OCI-LY3 (cell line): ENCODE data around the gene NRROS.

ENCODE experiments used
- EZH2phosphoT487 ChIP-seq: fragments of 200-600 bp; shearing (Covaris generic); IDR thresholded peaks from 2 replicates; pipeline ENCODE4 v1.6.1; 2018; ENCODE audit warnings: antibody characterized with exemption, mixed run types, low read depth
- TF ChIP-seq, protein P1 (sequence below): fragments of 200-600, 300-600 bp; sonication (generic); IDR thresholded peaks from 2 replicates; pipeline ENCODE4 v1.5.1; 2014; ENCODE audit warnings: antibody characterized with exemption, low read length, low read depth

DNA sequence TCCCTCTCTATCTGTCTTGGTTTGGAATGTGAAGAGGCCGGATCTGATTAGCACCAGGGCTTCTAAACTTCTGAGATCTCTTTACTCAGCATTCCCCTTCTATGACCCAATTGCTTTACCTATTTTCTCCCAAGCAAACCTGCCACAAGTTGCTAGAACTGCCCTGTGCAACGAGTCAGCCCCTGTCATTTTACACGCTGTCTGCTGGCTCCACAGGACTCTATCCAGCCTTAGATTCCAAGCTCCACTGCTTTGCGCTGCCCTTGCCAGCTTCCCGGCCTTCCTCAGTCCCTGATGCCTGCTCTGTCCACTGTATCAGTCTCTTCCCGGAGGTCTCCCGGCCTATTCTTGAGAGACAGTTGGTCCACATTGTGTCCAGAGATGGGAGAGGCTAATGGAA, 60.3 kb downstream of the NRROS start:
- TF ChIP-seq, protein P1, sequence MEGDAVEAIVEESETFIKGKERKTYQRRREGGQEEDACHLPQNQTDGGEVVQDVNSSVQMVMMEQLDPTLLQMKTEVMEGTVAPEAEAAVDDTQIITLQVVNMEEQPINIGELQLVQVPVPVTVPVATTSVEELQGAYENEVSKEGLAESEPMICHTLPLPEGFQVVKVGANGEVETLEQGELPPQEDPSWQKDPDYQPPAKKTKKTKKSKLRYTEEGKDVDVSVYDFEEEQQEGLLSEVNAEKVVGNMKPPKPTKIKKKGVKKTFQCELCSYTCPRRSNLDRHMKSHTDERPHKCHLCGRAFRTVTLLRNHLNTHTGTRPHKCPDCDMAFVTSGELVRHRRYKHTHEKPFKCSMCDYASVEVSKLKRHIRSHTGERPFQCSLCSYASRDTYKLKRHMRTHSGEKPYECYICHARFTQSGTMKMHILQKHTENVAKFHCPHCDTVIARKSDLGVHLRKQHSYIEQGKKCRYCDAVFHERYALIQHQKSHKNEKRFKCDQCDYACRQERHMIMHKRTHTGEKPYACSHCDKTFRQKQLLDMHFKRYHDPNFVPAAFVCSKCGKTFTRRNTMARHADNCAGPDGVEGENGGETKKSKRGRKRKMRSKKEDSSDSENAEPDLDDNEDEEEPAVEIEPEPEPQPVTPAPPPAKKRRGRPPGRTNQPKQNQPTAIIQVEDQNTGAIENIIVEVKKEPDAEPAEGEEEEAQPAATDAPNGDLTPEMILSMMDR = no peak
- no peak for TF ChIP-seq EZH2phosphoT487
